NCI-H1105 treated with DMSO at 0.1 percent for 48 hours (cell line): ENCODE data around the gene DAP.
"Not testable (repeated sequence)": the region's sequence is repeated elsewhere in the genome, so short reads cannot be mapped to it uniquely, and the experiment has no call there.

Experiments used
- DNase-seq: peaks from one replicate; lab custom pipeline; 2025; lab: John Stamatoyannopoulos, UW

The DAP gene

DNA sequence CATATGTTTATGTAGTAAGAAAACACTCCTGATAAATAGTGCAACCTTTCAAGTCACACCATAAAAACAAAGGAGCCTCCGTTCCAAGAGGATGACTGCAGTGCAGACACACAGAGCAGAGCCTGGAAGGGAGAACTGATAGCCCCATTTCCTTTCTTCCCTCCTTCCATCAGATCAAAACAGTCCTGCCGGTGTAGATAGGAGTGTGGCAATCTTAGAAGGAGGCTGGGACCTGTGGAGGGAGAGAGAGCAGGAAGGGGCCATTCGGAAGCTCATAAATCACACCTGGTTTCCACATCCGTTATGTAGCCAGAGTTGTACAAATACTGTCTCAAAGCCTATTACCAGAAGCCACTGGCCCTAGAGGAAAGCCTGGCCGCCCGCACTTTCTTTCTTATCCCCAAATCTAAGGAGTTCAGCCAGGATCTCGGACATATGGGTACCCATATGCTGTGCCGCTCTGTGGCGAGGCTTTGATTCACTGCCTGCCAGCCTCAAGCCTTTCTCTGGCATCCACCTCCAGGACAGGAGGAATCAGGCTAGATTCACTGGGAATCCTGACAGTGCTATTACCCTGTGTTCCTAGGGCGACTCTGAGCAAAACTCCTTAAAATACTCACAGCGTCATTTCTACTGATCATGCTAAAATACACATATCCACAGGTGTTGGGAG is 26.9 kb downstream of the DAP start:
- DNase-seq, result no peak

DNA sequence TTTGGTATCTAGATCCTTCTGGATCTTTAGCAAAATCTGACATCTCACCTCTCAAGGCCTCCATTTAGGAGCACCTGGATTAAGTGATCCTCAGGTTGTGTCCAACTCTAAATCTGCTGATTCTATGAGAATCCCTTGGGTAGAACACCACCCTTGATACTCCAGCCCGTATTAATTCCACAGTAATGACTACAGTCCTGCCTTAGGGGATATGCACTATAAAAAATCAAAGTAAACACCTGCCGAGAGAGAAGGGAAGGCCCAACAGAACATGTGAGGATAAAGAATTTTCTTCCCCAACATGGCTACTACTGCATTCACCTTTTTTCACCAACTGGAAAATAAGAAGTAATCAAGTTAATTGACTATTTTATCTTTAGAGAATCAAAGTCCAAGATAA is 27.6 kb downstream of the DAP start:
- no peak for DNase-seq

DNA sequence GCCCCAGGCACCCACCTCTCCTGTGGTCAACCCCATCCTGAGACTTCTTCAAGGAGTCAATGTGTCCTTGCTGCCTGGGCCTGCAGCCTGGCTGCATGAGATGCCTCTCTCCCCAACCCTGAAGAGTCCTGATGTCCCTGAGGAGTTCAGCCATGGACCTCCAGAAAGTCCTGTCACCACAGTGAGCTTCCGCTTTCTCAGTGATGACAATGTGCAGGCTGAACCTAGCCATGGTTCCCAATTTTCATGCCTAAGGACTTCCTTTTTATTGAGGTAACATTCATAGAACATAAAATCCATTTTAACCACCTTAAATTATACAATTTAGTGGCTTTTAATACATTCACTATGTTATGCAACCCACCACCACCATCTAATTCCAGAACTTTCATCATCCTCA is 29.1 kb downstream of the DAP start:
- no peak for DNase-seq

DNA sequence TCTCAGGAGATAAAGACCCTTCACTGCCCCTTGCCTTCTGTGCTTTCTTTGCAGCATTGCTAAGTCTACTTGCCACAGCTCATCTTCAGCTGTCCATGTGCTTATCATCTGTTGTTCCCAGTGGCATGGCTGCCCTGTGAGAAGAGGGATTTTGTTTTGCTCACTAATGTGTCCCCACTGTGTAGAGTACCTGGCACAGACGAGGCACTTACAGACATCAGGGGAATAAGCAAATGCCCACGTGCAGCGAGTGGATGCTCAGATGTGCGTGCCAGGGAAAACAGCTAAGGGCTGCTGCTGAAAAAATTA is 31.0 kb downstream of the DAP start:
- no peak for DNase-seq

DNA sequence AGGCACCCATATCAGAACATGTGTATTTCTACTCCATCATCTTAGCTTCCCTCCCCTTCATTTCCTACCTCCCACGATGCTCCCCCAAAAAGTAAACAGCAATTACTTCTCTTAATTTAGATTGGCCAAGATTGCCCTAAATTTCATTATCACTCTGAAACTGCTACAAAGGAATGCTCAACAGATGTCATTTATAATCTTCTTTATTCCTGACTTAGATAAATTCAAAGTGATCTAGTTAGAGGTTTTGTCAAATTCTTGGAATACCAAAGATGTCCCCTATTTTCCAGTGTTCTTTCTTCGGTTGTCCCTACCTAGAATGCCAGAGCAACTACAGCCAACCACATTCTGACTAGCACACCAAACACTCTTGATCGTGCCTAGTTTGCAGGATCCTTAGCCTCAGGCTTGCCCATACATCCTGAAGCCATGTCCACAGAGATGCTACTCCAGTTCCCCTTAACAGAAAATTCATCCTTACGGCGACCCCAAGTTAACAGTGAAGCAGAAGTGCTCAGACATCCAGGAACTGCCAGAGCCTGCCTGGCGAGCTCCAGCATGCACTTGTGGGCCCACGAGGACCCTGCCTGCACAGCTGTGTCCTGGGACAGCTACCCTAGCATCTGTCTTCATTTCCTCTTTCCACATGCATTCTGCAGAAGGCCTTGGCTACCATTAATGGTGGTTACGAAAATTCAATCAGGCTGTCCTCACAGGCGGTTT is 31.6 kb downstream of the DAP start:
- no peak for DNase-seq

DNA sequence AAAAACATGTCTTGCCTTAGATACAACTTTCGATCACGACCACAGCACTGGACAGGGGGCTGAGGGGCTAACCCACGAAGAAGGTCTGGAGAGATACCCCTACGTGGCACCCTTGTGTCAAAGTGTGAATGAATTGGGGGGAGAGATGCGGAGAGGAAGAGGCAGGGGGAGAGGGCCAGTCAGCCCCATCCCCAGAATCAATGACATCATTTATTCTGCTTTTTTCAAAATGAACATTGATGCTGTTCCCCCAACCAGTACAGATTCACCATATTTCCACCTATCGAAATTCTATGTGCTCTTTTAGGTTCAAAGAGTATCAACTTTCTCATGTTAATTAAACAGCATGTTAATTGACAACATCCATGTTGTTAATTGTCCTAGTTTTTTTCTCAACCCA is 32.4 kb downstream of the DAP start:
- no peak for DNase-seq

DNA sequence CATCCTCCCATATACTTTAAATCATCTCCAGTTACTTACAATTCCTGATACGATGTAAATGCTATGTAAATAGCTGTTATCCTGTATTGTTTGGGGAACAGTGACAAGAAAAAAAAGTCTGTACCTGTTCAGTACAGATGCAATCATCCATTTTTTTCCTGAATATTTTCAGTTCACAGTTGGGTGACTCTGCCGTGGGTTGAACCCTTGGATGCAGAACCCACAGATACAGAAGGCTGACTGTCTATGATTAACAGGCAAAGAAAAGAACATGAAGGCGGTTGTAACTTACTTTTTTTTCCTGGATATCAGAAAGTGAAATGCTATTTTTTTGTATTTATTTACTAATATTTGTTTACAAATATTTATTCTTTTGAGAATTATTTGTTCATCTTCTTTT is 33.2 kb downstream of the DAP start:
- DNase-seq, result no peak

DNA sequence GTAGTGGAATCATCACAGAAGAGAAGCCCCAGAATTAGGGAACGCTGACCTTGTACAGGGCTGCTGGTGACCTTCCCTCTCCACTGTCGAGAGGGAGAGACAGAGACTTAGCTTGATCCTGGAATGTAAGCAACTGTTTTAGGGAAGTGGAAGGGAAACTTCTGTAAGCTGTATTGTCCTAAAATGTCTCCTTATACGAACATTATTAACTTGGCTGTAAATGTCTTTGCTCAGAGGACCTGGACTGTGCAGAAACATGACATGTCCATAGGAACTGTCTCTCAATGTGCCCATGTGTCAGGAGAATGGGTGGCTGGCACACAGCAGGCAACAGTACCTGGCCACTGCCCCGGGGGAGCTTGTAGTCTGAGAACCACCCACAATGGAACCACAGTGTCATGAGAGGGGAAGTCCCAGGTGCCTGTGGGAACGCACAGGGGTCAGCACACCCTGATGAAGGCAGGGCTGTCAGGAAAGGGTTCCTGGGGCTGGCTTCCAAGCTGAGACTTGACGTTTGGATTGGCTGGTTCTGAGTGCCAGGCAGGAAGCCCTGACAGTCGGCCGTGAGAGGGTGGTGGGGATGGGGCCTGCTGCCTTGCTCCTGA is 34.0 kb downstream of the DAP start:
- DNase-seq, result no peak

DNA sequence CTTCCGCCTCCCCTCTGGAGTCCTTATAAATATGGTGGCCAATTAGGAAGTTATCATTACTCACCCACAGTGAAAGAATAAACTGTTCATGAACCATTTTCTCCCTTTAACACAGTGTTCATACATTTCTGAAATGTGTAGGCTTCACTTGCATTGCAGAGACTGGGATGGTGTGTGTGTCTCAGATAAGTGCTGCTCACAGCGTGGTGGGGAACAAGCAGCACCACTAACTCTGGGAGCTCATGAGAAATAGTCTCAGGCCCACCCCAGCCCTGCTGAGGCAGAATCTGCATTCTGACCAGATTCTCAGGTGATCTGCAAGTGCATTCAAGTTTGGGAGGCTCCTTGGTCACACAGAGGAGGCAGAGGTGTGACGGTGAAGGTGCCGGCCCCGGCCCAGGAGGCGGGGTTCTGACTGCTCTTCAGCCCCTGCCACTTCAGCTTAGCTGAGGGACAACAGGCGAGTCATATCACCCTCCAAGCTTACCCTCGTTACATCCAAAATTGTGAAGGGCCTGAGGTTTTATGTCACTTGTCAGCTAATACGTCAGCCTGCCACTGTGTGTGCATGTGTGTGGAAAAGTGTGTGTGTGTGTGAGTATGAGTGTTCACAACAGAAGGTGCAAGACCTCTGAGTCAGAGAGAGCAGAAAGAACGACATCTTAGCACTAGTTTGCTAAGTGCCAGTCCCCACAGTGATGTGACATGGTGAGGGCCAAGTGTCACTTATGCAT is 34.7 kb downstream of the DAP start:
- no peak for DNase-seq

DNA sequence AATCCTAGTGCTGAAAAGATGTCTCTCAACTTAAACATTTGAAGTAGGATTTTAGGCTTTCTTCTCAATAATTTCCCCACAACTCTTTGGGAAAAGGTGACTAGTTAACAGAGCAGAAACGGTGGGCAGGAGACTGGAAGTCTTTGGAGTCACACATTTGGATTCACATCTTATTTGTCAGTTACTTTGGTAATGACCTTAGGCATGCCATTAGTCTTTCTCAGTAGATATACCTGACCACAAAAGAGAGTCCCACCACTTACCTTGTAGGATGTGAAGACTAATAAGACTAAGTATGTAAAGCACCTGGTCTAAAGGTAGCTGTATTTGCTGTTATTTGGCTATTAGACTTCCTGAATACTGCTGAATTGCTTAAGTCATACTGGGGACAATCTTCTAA is 35.4 kb downstream of the DAP start:
- DNase-seq, result no peak

DNA sequence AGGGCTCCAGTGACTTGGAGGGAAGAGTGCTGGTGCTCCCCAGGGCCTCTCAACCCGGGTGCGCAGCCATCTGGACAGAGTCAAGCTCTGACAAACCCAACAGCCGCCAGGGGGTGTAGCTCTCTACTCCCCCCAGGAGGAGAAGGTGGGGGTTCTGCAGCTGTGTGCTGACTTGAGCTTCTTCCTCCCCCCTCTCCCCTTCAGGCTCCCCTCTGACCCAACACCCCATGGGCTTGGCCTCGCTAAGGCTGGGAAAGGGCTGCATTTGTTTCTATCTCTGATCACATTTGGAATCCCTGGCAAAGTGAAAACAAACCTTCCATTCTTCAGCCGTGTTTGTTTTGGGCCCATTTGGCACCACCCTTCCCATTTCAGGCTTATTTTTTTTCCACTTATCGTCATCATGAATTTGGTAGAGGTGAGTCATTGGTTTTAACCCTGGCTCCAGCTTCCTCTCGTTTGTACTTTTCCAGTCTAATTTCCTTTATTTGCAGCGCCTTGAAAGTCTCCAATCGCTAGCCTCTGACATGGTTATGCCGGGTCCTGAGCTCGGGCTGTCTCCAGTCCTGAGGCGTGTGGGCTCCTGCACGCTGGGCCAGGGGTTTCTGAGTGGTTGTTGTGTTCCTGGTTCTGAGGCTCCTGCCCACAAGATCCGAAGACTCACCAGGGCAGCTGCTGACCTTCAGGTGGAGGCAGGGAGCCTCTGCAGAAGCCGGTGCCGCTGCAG is 36.1 kb downstream of the DAP start:
- DNase-seq, result no peak

DNA sequence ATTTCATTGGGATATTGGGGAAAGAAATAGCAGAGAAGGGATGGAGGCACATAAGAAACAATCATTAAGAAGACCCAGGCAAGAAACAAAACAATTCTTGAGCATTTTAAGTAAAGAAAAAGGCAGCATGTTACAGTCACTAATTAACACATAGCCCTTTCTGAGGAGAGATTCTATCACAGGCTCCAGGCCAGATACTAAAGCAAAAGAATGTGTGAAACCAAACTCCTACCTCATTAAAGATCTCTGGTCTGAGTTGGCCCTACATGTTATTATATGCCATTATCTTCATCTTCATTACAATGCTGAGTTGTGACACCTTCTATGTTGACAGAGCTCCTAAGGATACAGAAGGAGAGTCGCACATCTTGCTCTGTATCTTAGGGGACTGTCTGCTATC is 37.5 kb downstream of the DAP start:
- no peak for DNase-seq

DNA sequence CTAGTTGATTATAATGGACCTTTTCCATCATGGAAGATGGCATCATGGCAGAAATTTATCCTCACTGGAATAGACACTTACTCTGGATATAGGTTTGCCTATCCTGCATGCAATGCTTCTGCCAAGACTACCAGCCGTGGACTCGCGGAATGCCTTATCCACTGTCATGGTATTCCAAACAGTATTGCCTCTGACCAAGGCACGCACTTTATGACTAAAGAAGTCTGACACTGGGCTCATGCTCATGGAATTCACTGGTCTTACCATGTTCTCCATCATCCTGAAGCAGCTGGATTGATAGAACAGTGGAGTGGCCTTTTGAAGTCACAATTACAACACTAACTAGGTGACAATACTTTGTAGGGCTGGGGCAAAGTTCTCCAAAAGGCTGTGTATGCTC is 40.3 kb downstream of the DAP start:
- not testable (repeated sequence) for DNase-seq

DNA sequence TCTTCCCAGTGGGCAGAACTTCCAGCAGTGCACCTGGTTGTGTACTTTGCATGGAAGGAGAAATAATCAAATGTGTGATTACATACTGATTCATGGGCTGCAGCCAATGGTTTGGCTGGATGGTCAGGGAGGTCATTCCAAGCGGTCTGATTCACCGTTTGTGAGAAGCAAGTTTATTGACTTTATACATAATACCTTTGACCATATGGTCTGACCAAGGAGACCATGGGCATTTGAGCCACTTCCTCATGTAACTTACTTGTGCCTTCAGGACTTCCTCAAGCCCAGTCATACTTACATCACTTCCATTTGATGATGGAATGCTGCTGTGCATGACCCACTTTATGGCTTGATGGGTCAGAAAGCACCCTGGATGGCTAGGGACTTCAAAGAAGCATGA is 41.1 kb downstream of the DAP start:
- DNase-seq, result no peak

DNA sequence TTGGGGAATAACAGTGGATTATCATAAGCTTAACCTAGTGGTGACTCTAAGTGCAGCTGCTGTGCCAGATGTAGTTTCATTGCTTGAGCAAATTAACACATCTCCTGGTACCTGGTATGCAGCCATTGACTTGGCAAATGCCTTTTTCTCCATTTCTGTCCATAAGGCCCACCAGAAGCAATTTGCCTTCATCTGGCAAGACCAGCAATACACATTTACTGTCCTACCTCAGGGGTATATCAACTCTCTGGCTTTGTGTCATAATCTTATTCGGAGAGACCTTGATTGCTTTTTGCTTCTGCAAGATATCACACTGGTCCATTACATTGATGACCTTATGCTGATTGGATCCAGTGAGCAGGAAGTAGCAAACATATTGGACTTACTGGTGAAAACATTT is 42.4 kb downstream of the DAP start:
- DNase-seq, result not testable (repeated sequence)

DNA sequence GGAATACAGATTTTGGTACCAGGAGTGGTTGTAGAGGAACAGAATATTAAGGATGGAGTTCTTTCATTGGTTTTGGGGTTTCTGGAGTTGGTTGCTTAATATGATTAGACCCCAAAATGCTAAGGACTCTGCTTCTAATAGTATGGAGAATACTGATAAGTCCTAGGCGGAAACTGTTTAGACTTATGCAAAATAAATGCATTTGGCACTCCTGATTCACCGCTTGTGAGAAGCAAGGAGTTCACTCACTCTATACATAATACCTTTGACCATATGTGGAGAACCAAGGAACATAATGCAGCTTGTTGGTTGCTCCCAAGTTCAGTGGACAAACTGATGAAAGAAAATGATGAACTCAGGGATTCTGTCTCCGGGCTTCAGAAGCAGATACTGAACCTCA is 44.2 kb downstream of the DAP start:
- not testable (repeated sequence) for DNase-seq

DNA sequence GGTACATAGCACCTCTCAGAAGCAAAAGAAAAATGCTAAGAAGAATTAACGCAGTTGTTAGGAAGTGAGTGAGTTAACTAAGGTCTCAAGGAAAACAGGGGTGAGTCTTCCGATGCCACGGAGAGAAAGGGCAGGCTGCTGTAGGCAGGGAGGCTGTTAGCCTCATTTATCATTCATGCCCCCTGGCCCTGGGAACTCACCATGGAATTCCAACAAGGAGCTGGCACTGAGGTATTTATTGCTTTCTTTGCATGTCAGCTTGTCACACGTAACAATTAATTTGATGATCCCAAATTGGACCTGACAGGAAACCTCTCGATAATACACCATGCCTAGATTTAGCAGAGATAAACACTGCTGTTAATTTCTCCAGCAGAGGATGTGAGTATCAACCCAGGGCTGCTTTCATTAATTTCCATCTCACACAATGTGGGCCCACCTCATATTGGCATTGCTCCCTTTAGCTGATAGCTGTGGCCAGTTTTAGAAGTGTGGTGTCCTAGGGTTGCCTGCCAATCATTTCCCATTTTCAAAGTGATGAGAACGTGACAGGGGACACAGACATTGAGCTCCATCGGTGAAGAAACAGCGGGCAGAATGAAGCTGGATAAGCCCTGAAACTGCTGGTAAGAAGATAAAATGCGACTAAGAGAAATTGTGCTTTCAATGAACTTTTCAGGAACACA is 45.3 kb downstream of the DAP start:
- no peak for DNase-seq

DNA sequence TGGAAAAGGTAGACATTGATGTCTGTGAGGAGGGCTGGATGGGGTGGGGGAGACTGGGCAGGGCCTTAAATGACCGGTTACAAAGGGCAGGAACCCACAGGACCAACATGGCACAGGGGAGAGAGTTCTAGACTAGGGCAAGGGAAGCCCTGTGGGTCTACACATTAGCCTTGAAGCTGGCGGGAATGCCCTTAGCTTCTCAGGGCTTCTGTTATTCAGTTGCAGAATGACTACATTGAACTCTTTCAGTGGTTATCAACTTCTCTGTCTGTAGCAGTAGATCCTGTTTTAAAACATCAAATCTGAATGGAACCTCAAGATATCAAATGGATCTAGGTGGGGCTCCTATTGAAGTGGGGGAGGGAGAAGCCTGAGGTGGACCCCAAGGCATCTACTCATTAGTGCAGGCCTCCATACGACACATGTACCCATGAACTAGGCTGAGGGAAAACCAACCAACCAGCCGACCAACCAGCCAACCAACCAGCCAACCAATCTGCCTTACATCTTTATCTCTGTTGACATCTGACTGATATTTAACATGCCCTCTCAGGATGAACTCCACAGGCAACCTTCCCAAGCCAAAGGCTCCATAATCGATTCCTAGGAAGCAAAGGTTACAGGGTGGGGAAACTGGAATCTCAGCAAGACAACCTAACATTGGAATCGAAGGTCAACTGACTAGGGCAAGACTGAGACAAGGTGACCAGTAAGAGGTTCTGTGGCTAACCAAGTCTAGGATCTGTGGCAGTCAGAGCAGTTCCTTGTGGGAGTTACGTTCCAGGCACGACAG is 48.3 kb downstream of the DAP start:
- DNase-seq, result no peak

DNA sequence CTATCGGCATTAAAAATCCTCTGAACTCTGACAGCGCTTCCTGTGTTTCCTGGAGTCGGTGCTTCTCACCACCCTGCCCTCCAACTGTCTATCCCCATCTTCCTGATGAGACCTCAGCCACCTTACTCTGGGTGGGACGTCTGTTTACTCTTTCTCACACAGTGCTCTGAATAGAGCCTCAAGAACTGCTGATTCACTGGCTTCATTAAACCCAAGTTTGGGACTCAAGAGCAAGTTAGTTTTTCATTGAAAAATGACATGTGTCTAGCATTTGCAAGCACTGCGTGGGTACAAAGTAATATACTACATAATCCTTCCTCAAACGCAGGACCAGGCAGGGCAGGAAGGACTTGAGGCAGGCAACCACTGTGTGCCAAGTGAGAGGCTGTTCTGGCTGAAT is 49.5 kb downstream of the DAP start:
- no peak for DNase-seq

DNA sequence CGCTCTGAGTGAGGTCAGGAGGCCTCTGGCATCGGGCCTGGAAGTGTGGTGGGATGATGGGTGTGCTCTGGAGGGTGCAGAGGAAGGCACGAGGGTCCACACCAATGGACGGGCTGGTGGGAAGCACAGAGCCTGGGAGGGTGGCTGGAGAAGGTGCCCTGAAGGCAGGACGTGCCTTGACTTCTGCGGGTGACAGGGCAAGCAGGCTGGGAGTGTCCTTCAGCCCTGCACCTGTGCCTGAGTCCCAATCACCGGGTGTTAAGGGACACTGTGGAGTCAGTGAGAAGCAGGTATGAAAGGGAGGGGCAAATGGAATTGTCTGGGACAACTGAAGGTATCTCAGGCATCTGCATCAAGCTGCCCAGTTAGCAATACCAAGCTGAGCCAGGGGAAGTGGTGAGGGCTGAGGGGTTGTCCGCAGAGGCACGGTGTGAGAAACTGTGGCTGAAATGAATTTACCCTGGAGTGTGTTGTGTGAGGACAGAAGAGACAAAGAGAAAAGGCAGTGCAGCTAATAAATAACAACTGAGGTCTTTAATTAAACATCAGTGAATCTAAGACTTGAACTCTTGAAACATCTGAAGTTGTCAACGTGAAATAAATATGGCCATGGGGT is 50.4 kb downstream of the DAP start:
- DNase-seq, result no peak

DNA sequence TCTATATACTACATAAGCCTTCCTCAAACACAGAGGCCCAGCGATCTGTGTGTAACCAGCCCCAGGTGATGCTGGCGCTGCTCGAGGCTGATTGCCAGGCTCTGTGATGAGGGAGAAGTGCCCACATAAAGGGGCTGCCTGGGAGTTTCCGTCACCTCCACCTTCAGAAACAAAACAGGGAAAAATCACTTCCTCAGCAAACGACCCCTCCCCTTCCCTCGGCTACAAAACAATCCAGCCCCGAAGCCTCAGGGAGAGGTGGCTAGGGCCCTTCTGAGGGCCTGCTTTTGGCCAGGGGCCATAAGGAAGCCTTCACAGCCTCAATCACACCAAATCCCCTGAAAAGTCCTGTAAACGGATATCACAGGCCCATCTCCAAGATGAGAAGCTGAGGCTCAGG is 51.1 kb downstream of the DAP start:
- no peak for DNase-seq
